ENCODE results near the gene SPTLC3. TPM values are rescaled to one million over a fixed set of nuclear protein-coding genes. Genes with fewer than 3 reads are reported as not detected.

Gene SPTLC3
- total and polyA plus RNA-seq, 4 donors = 3.0 to 23.2 (median 11.9) TPM

DNA sequence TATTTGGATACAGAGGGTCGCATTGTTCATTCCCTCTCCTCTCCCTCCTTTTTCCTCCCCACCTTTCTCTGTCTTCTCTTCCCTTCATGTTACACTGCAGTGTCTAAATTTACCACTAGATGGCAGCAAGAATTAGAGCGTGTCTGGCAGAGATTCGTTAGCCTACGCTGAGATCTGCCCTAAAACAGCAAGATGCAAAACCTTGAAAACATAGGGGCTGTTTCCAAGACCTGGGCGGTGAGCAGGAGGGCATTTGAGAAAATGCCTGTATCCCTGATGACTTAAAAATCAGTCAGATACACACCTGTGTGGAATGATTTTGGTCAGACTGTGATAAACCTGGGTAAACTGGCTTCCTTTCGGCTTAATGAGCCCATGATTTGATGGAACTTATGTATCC, 110.8 kb downstream of the SPTLC3 start:
- no peak overlapping the region for H3K9ac ChIP-seq (ENCODE audit: insufficient read depth in 1 of 2, low read length in 2 of 2)
- TF ChIP-seq, protein P1, sequence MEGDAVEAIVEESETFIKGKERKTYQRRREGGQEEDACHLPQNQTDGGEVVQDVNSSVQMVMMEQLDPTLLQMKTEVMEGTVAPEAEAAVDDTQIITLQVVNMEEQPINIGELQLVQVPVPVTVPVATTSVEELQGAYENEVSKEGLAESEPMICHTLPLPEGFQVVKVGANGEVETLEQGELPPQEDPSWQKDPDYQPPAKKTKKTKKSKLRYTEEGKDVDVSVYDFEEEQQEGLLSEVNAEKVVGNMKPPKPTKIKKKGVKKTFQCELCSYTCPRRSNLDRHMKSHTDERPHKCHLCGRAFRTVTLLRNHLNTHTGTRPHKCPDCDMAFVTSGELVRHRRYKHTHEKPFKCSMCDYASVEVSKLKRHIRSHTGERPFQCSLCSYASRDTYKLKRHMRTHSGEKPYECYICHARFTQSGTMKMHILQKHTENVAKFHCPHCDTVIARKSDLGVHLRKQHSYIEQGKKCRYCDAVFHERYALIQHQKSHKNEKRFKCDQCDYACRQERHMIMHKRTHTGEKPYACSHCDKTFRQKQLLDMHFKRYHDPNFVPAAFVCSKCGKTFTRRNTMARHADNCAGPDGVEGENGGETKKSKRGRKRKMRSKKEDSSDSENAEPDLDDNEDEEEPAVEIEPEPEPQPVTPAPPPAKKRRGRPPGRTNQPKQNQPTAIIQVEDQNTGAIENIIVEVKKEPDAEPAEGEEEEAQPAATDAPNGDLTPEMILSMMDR (IDR thresholded peaks at IDR 0.05; ENCODE audit: control extremely low read depth, extremely low read depth) = peak; percentile 73
- H3K4me3 ChIP-seq = no peak overlapping the region
- H3K27ac ChIP-seq (ENCODE audit: low read depth in 1 of 2, low read length in 1 of 2) = no peak overlapping the region
- H3K27me3 ChIP-seq (ENCODE audit: control insufficient read depth in 3 of 3, insufficient read depth in 3 of 3, low read length in 2 of 3) = no peaks in the 10 kb centered on the region
- no peaks in the 10 kb centered on the region for H3K36me3 ChIP-seq (ENCODE audit: control insufficient read depth in 4 of 4, insufficient read depth in 4 of 4, low read length in 4 of 4)
- peaks cover 0 to 11% (median 0%) of the 10 kb centered on the region in 5 donors for H3K4me1 ChIP-seq (ENCODE audit: control insufficient read depth in 5 of 5, insufficient read depth in 5 of 5, low read length in 5 of 5)
- peak; percentile 55 to 88 (median 87) for DNase-seq
- WGBS, 2 donors = 20% methylated on average over 6 of the region's 6 CpGs
- no peak for ATAC-seq (ENCODE audit: insufficient read depth, low FRiP score)
- no peaks in the 10 kb centered on the region for H3K9me3 ChIP-seq (ENCODE audit: control insufficient read depth in 4 of 4, insufficient read depth in 3 of 4, low read length in 3 of 4)

DNA sequence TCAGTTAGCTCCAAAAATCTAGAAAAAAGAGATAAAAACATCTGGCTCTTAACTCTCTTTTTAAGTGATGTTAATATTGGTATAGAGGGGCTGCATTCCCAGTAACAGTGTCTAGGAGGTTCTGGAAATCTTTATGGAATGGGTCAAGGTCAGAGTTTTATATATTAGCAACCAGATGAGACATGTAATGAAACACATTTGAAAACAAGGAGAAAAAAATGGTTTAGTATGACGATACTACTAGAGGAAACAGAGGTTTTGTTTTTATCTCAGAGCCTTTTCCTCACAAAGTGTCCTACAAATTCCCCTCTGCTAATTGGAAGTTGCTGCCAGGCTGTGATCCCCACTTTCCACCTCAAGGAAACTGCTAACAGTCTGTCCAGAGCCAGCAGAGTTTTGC, 111.7 kb downstream of the SPTLC3 start:
- WGBS, 2 donors = 48 to 54% methylated on average over 1 of the region's 1 CpG
- Histone ChIP-seq H3K27ac (ENCODE audit: low read depth in 1 of 2, low read length in 1 of 2) (no peak overlapping the region), H3K9ac (ENCODE audit: insufficient read depth in 1 of 2, low read length in 2 of 2) (no peak overlapping the region), H3K9me3 (ENCODE audit: control insufficient read depth in 4 of 4, insufficient read depth in 3 of 4, low read length in 3 of 4) (no peaks in the 10 kb centered on the region), H3K4me3 (no peak overlapping the region), H3K4me1 (ENCODE audit: control insufficient read depth in 5 of 5, insufficient read depth in 5 of 5, low read length in 5 of 5) (peaks cover 0 to 11% (median 0%) of the 10 kb centered on the region in 5 donors), H3K27me3 (ENCODE audit: control insufficient read depth in 3 of 3, insufficient read depth in 3 of 3, low read length in 2 of 3) (no peaks in the 10 kb centered on the region), H3K36me3 (ENCODE audit: control insufficient read depth in 4 of 4, insufficient read depth in 4 of 4, low read length in 4 of 4) (no peaks in the 10 kb centered on the region)
- DNase-seq (peak in 2 of 3 donors; percentile 61 to 66), ATAC-seq (ENCODE audit: insufficient read depth, low FRiP score) (no peak)
- TF ChIP-seq, protein P1 (IDR thresholded peaks at IDR 0.05; ENCODE audit: control extremely low read depth, extremely low read depth) = no peak

GRCh38 chr20:13121840-13122515, 113.2 kb downstream of the SPTLC3 start:
- Histone ChIP-seq H3K27ac (ENCODE audit: low read depth in 1 of 2, low read length in 1 of 2) (no peak overlapping the region), H3K4me3 (no peak overlapping the region), H3K36me3 (ENCODE audit: control insufficient read depth in 4 of 4, insufficient read depth in 4 of 4, low read length in 4 of 4) (no peaks in the 10 kb centered on the region), H3K27me3 (ENCODE audit: control insufficient read depth in 3 of 3, insufficient read depth in 3 of 3, low read length in 2 of 3) (no peaks in the 10 kb centered on the region), H3K9ac (ENCODE audit: insufficient read depth in 1 of 2, low read length in 2 of 2) (no peak overlapping the region), H3K4me1 (ENCODE audit: control insufficient read depth in 5 of 5, insufficient read depth in 5 of 5, low read length in 5 of 5) (peaks cover 0 to 11% (median 0%) of the 10 kb centered on the region in 5 donors), H3K9me3 (ENCODE audit: control insufficient read depth in 4 of 4, insufficient read depth in 3 of 4, low read length in 3 of 4) (no peaks in the 10 kb centered on the region)
- no peak for ATAC-seq (ENCODE audit: insufficient read depth, low FRiP score)
- TF ChIP-seq, protein P1 (IDR thresholded peaks at IDR 0.05; ENCODE audit: control extremely low read depth, extremely low read depth) = no peak
- 90 to 91% methylated on average over 5 of the region's 5 CpGs for WGBS, 2 donors
- no peak for DNase-seq
